Measurements from ENCODE around the gene TMEM131.
"Not testable (repeated sequence)": the region's sequence is repeated elsewhere in the genome, so short reads cannot be mapped to it uniquely, and the experiment has no call there.

The TMEM131 gene

DNA sequence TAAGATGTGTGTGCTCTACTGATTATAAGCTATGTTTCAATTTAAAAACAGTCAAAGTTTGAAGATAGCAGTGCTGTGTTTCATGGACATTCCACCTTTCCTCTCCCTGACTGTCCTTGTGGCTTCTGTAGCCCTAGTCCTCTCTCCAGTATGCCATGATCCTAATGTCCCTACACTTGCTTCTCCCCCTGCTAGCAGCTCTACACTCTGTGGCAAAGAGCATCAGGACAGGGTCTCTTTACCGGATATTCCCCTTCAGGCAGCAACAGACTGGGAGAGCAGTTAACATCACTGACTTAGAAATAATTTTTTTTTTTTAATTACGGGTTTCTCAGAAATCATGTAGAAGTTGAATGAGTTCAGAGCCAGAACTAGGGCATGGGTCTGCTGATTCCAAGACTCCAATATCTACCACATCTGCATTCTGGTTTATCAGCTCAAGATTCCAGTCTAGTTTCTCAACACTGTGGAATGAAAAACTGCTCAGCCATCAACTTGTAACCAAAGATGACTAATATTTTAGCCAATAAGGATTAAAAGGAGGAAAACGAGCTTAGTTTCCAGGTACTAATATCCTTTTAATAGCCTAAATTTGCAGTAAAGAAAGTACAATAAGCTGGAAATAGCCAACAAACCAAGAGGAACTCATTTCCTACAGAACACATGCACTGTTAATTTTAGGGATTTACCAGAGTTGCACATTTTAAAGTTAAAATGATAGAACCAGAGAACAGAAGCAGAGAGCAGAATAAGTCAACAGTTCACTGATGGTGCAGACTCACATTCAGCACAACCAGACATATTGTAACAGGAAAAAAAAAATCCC lies 45.2 kb downstream of the TMEM131 start:
- FAIRE-seq: no peak

DNA sequence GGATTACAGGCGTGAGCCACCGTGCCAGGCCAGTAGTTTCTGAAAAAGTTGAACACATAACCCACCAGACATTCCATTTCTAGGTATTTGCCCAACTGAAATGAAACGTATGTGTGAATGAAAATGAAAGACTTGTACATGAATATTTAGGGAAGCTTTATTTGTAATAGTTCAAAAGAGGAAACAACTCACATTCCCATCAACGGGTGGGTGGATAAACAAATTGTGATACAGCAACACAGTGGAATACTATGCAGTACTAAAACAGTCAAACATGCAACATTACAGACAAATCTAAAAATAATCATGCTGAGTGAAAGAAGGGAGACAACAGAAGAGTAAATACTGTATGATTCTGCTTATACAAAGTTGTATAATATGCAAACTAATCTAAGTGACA lies 46.8 kb downstream of the TMEM131 start:
- FAIRE-seq: no peak

DNA sequence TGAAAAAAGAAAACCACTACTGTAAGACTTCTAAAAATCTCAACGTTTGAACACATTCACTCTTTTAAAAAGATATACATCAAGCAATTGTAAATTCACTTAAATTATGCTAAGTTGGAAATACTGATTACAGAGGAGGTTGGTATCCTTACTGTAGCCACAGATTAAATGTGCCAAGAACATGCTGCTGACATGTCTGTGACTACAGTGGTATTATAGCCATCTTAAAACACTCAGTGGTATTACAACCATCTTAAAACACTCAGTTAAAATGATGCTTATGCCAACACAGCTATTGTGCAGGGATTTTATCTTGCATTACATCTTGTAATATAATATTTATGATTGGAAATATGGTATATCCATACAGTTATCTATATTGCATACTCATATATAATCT lies 50.0 kb downstream of the TMEM131 start:
- no peak for FAIRE-seq

DNA sequence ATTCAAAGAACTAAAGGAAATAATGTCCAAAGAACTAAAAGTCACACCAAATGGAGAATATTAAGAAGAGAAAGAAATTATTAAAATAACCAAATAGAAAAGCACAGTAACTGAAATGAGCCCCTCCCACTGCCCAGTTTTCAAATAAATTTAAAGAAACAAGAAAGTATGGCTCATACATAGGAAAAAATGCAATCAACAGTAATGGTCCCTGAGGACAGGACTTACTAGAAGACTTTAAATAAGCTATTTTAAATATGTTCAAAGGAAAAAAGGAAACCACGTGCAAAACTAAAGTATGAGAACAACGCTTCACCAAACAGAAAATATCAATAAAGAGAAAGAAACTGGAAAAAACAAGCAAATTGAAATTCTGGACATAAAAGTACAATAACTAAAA lies 58.9 kb downstream of the TMEM131 start:
- FAIRE-seq: no peak

DNA sequence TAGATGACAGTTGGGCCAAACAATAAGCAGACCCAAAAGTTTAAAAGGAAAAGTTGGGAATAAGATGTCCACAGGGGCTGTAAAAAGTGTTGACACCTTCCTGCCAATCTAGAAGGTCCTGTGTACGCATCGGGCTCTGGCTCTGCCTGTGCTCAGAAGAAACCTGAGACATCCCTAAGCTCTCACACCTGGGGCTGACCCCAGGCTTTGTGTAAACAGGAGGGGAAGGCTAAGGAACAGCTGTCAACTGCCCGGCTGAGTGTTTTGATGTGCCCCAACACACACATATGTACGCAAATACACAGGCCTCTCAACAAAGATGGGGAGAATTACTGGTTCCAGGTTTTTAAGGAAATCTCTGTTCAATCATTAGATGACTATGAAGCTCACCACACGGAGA lies 59.5 kb downstream of the TMEM131 start:
- no peak for FAIRE-seq

DNA sequence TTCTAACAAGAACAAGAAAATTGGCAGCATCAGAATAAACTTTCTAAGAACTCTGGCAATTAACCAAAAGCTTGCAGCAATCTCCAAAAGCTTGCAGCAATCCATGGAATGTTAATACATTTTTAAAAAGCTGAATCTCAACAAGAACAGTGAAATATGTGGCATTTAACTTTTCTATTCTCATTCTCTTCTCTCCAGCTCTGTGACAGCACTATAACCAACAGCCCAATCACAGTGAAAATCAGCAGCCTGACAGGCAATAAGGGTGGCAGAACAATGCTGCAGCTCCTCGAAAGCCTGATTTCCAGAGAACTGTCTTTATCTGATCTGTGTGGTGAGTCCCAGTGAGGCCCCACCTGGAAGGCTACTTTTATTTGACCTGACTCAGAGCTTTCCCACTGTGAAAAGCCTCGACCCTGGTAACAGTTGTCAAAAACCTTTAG lies 60.0 kb downstream of the TMEM131 start:
- no peak for FAIRE-seq

DNA sequence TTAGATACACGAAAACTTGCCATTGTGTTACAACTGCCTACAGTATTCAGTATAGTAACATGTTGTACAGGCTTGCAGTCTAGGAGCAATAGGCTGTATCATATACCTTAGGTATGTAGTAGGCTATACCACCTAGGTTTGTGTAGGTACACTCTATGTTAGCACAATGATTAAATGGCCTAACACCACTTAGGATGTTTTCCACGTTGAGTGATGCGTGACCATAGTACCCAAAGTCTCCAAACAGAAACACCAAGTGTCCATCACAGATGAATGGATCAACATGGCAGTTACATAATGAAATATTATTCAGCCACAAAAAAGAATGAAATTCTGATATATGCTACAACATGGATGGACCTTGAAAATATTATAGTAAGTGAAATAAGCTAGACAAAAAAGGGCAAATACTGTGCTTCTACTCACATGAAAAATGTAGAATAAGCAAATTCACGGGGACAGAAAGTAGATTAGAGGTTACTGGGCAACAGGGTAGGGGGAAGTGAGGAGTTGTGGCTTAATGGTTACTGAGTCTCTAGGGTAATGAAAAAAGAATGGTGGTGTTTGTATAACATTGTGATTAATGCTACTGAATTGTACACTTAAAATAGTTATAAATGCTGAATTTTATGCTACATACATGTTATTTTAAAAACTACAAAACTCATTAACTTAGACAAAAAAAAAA lies 62.6 kb downstream of the TMEM131 start:
- FAIRE-seq: no peak

DNA sequence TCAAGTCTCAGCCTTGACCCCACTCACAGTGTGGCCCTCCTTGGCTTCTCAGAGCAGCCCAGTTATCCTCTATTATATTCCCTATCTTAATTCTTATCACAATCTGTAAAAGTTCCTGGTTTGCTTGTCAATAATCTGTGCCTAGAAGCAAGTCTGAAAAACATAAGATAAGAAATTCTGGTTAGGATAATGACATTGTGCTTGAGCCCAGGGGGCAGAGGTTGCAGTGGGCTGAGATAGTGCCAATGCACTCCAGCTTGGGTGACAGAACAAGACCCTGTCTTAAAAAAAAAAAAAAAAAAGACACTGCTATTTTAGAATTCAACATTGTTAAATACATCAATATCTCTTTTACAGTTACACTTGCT lies 63.9 kb downstream of the TMEM131 start:
- FAIRE-seq: no peak

DNA sequence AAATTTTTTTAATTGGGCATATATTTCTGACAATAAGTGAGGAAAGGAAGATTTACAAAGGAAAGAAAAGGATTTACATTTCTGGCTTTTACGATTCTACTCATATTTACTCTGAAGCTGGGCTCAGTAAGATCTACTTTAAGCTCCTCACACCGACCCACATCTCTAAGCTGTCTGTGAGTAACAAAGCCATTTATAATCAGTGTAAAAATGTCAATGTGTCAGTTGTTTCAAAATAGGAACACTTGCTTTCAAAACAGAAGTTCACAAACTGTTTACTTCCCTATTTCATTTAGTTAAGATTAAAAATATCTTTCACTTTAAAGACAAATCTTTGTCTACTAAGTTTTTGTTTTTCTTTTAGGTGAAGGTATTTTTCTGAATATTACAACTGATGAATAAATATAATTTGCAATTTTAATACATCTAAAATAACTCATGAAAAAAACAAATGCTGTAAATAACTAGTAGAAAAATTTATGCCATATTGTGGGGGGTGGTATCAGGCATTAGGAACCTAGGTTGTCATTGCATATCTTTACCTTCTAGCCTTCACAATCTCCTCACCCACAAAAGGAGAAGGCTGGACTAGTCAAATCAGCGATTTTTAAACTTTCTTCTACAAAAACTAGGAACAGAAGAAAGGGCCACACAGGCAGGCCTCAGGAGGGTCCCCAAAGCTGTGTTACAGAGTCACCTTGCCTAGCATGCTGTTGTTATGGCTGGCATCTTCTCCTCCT lies 64.5 kb downstream of the TMEM131 start:
- no peak for FAIRE-seq

DNA sequence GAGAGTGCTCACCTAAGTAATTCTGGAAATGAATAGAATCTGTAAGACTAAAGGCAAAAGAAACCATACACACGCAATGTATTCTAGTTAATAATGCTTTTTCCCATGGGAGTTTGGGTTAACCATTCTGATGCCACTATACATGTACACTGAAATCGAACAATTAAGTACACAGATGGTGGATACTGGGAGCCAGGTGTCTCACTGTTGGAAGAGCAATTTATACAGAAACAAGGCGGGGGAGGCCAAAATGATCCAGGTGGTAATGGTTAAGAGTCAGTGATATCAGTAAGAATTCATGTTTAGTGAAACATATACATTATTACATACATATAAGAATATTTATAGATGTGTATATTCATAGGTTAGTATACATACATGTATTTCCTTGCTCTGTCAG lies 67.2 kb downstream of the TMEM131 start:
- FAIRE-seq: no peak

DNA sequence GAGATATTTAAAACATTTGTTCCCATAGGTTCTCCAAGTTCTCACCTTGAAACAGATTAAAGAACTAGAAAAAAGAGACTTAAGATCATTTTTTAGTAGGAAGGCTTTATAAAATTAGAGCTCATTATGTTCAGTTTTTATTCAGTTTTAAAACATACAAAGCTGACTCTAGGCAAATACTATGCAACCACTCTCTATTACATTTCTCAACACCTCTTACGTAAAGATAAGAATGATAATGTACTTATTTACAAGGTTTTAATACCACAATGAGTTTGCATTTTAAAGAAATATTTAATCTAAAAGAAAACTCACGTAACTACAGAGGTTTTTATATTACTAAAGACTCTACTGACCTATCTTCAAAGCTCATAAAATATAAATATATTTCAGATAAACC lies 68.8 kb downstream of the TMEM131 start:
- FAIRE-seq: no peak

DNA sequence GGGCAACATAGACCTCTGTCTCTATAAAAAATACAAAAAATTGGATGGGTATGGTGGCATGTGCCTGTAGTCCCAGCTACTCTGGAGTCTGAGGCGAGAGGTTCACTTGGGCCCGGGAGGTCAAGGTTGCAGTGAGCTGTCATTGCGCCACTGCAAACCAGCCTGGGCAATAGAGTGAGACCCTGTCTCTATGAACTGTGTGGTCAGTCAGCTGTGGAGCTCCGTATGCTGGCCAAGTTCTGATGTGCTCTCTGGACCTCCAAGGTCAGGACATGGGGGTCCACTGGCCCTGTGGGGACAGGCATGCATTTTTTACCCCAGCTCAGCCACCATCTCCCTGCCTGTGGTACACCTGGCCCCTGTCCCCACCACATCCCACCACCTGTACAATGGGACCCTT lies 71.6 kb downstream of the TMEM131 start:
- no peak for FAIRE-seq

DNA sequence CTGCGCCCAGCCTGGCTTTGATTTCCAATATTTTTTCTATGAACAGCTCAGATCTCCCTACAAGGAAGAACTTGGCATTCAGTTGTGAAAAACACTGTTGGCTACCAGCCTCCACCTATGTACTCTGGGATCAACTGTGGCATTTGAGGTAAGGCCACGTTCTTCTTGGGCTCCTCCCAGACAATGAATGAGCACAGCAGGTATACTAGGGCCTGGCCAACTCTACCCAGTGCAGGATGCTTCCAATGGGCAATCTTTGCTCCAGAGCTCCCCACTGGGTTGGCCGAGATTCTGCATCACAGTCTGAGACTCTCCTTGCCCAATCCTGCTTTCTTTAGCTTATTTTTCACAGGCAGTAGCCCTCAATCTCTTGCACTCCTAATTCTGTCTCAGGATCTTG lies 75.9 kb downstream of the TMEM131 start:
- no peak for FAIRE-seq

DNA sequence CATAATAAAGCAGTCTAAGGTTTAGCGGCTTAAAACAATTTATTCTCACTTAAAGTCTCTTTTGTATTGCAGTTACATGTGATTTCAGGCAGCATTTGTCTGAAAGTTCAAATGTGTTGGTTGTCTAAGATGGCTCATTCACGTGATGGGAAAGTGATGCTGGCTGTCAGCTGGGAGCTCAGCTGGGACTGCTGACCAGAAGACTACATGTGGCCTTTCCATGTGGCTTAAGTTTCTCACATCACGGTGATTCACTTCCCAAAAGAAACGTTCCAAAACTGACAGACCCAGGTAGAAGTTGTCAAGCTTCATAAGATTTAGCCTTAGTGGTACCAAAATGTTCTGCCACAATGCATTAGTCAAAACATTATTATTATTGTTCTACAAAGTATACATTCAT lies 76.9 kb downstream of the TMEM131 start:
- FAIRE-seq: no peak

DNA sequence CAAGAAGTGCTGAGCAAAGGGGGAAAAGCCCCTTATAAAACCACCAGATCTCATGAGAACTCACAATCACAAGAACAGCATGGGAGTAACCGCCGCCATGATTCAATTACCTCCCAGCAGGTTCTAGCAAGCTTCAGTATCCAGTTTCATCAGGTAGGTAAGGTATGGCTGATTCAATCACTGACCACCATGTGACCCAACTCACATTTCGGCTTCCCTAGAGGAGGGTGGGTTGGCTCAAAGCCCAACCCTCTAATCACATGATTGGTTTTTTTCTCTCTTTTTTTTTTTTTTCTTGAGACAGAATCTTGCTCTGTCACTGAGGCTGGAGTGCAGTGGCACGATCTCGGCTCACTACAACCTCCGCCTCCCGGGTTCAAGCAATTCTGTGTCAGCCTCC lies 78.1 kb downstream of the TMEM131 start:
- FAIRE-seq: not testable (repeated sequence)

DNA sequence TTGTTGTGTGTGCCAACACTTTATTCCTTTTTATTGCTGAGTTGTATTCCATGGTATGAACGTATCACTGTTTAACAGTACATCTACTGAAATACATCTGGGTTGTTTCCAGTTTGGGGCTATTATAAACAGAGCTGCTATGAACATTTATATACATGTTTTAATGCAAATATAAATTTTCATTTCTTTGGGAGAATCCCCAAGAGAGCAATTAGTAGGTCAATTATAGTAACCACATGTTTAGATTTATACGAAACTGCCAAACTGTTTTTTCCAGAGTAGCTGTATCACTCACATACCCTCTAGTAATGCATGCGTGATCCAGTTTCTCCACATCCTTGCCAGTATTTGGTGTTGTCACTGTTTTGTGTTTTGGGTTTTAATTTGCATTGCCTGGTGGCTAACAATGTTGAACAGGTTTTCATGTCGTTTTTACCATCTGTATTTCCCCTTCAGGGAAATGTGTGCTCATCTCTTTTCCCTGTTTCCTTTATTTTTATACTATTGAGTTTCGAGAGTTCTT lies 81.0 kb downstream of the TMEM131 start:
- FAIRE-seq: no peak

DNA sequence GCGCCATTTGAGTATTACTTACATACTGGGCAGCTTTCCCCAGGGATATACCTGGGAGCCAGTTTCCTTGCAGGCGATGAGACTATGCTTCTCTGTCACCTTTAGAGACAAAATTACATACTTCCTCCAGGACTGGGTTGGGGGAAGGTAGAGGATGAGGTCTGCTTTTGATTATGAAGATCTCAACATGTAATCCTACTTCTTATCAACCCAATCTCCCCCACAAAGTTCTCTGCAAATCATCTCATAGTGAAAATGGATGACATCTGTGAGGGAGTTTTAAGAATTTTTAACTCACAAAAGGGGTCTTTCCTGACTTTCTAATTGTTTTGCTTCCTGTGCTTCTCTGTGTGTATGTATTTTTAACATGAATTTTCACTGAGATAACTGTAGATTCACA lies 81.9 kb downstream of the TMEM131 start:
- FAIRE-seq: no peak

DNA sequence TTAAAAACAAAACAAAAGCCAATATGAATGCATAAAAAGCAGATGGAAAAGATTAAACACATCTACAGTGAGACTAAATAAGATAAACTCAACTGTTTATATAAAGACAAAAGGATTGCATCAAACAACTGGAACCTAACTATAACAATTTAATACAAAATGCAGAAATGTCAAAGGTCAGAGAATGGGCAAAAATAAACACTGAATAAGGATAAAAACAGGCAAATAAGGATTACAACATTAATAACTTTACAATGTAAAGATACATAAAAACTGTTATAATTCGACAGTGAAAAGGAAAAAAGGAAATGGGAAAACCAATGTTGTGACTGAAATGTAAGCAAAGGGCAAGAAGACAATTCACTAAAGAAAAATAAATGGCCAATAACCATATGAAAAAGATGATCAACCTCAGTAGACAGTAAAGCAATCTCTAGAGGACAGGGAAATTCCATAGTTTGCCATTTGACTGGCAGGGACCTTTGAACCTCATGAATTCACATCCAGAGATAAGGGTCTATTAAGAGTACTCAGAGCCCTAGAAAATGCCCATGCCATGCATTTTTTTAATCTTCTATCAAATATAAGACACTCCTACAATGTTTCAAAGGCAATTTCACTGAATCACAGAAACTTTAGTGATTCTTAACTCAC lies 83.7 kb downstream of the TMEM131 start:
- no peak for FAIRE-seq

DNA sequence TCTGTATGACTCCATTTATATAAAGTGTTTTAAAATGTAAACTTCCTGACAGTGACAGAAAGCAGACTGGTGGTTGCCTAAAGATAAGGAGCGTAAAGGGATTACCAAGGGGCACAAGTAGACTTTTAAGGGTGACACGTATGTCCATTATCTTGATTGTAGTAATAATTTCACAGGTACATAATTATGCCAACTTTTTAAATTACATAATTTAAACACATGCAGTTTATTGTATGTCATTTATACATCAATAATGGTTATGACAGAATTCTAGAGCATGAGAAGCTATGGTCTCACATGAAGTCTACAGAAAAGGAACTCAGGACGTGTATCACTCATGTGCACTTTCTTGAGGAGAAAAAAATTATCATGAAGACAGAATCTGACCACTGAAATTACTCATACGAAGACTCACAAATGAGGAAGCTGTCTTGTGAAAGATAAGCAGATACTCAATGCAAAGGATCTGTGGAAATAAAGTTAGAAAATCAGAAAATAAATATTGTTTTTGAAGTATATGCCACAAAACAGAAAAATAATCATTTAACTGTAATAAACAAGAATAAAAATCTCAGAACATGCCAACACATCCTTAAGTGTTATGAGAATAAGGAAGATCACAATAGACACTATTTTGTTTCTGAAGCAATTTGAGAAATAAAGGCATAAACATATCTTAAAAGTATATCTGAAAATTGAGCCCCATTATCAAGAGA lies 84.4 kb downstream of the TMEM131 start:
- FAIRE-seq: no peak

DNA sequence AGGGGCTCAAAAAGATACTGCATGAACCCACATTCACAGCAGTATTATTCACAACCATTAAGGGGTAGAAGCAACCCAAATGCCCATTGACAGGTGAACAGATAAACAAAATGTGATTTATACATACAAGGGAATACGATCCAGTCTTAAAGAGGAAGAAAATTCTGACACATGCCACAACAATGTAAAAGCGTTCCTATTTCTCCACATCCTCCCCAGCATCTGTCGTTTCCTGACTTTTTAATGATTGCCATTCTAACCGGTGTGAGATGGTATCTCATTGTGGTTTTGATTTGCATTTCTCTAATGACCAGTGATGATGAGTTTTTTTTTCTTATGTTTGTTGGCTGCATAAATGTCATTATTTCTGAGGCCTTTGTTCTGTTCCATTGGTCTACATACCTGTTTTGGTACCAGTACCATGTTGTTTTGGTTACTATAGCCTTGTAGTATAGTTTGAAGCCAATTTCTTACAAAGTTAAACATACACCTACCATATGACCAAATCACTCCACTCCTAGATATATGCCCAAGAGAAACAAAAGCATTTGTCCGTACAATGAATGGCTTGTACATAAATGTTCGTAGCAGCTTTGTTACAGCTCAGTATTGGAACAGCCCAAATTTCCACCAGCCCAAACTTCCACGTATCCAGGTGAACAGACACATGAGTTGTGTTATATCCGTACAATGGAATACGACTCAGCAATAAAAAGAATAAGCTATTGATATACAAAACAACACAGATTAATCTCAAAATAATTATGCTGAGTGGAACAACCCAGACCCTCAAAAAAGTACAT lies 85.1 kb downstream of the TMEM131 start:
- FAIRE-seq: no peak

DNA sequence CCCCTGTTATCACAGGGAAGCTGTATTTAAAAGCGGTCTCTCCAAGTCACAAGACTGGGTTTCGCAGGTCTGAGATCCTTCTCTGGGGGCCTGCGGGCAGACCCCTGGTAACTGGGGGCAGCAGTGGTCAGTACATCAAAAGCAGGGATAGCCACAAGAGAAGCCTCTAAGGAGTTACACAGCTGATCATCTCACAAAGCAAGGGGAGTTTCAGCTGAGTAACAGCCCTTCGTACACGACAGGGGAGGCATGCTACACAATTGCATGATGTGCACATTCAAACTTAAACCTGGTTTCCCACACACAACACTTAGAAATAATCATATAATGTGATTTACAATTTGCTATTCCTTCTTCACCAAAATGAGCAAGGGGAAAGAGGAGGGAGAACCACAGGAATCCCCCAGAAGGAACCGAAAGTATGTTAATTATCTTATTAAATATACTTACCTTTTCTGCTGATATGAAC lies 87.5 kb downstream of the TMEM131 start:
- no peak for FAIRE-seq
